ENCODE measurements around the gene IGF1R. TPM values are rescaled to one million over a fixed set of nuclear protein-coding genes. Genes with fewer than 3 reads are reported as not detected.

Gene IGF1R
- total RNA-seq, 1 experiment from 2014 or later = 16.3 TPM

DNA sequence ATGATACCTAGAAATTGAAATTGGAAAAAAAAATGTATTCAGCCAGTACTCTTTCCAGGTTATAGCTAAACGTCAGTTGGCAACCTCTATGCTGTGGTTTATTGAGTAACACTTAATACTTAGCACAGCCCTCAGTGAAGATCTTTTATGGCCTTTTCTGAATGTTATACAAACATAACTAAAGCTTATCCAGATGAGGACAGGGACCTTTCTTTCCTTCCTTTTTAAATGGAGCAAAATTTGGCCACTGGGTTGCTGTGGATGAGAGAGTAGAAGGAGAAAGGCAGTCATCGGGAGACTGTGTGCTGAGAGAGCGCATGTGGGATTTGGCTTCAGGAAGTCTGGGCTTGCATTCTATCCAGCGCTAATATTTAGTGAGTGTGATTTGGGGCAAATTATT lies 36.1 kb downstream of the IGF1R start:
- TF ChIP-seq SIN3A (IDR thresholded peaks at IDR 0.05; ENCODE audit: low read depth) = no peak
- no TSS peak for BruUV-seq (replicated peaks)
- CTCF ChIA-PET = no interaction called here

GRCh38 chr15:98684995-98685525 lies 36.7 kb downstream of the IGF1R start:
- H3K4me2 ChIP-seq (ENCODE audit: low read length) = no peak overlapping the region
- H4K20me1 ChIP-seq (ENCODE audit: insufficient read depth) = no peaks in the 10 kb centered on the region
- no peak overlapping the region for H2AFZ ChIP-seq (ENCODE audit: low read depth, low read length, poor library complexity, severe bottlenecking)
- no peak for ATAC-seq
- no peaks in the 10 kb centered on the region for H3K36me3 ChIP-seq (ENCODE audit: control insufficient read depth in 1 of 2, insufficient read depth in 2 of 2, low read length in 2 of 2)
- peaks cover 12 to 15% of the 10 kb centered on the region in 2 experiments for H3K4me1 ChIP-seq (ENCODE audit: control insufficient read depth in 1 of 2, insufficient read depth in 2 of 2, low read length in 2 of 2)
- intact Hi-C loops (cut with micrococcal nuclease) = no loop called here
- CTCF ChIA-PET = no interaction called here
- H3K27ac ChIP-seq (ENCODE audit: low read depth, low read length) = no peak overlapping the region
- H3K27me3 ChIP-seq (ENCODE audit: insufficient read depth, low read length) = no peaks in the 10 kb centered on the region
- POLR2A ChIA-PET = no interaction called here
- no peaks in the 10 kb centered on the region for H3K79me2 ChIP-seq (ENCODE audit: insufficient read depth, low read length)
- DNase-seq (ENCODE audit: low read depth, low spot score) = no peak
- H3K4me3 ChIP-seq (replicated peaks in 1 of 2; ENCODE audit: low read depth in 1 of 2, low read length in 2 of 2) = no peak overlapping the region
- RAD21 ChIA-PET (ENCODE audit: low non-redundant PET in 1 of 2, low total read pairs in 2 of 2, uncharacterized antibody in 2 of 2, unreplicated experiment in 2 of 2) = no interaction called here
- TF ChIP-seq, protein P1, sequence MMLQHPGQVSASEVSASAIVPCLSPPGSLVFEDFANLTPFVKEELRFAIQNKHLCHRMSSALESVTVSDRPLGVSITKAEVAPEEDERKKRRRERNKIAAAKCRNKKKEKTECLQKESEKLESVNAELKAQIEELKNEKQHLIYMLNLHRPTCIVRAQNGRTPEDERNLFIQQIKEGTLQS (IDR thresholded peaks at IDR 0.05) = no peak
- TF ChIP-seq POLR2AphosphoS5 (IDR thresholded peaks at IDR 0.05; ENCODE audit: low read depth, low read length) = no peak
- no peak for TF ChIP-seq RAD21 (IDR thresholded peaks at IDR 0.05; ENCODE audit: low read depth)
- no peak for TF ChIP-seq POLR2A (IDR thresholded peaks at IDR 0.05; ENCODE audit: borderline replicate concordance, extremely low read depth, insufficient read depth, insufficient read length)
- no peak for TF ChIP-seq YY1 (IDR thresholded peaks at IDR 0.05; ENCODE audit: extremely low read depth, insufficient replicate concordance, low read depth, low read length)
- no peak for TF ChIP-seq SRF (IDR thresholded peaks at IDR 0.05; ENCODE audit: low read depth)
- TF ChIP-seq FOSL1 (IDR thresholded peaks at IDR 0.05; ENCODE audit: low read depth) = no peak
- TF ChIP-seq SIN3A (IDR thresholded peaks at IDR 0.05; ENCODE audit: low read depth) = no peak
- no peak for TF ChIP-seq EZH2 (IDR thresholded peaks at IDR 0.05)
- no peak for TF ChIP-seq SP1 (IDR thresholded peaks at IDR 0.05; ENCODE audit: low read depth)
- TF ChIP-seq CBX3 (IDR thresholded peaks at IDR 0.05; ENCODE audit: low read depth) = no peak
- no peak for TF ChIP-seq CEBPB (IDR thresholded peaks at IDR 0.05; ENCODE audit: low read depth)
- H3K9me2 ChIP-seq (ENCODE audit: insufficient read depth) = no peaks in the 10 kb centered on the region
- H3K9ac ChIP-seq (ENCODE audit: low read length) = no peak overlapping the region
- H3K9me3 ChIP-seq (ENCODE audit: control insufficient read depth in 1 of 2, insufficient read depth in 1 of 2, low read depth in 1 of 2, low read length in 2 of 2) = no peaks in the 10 kb centered on the region
- no TSS peak for BruUV-seq (replicated peaks)

More for the DNA sequence above, 36.1 kb downstream of the IGF1R start:
- ChIA-PET RAD21 (ENCODE audit: low non-redundant PET in 1 of 2, low total read pairs in 2 of 2, uncharacterized antibody in 2 of 2, unreplicated experiment in 2 of 2) (no interaction called here), POLR2A (no interaction called here)
- Histone ChIP-seq H3K9me2 (ENCODE audit: insufficient read depth) (no peaks in the 10 kb centered on the region), H3K4me1 (ENCODE audit: control insufficient read depth in 1 of 2, insufficient read depth in 2 of 2, low read length in 2 of 2) (peaks cover 6 to 9% of the 10 kb centered on the region in 2 experiments), H3K27me3 (ENCODE audit: insufficient read depth, low read length) (no peaks in the 10 kb centered on the region), H2AFZ (ENCODE audit: low read depth, low read length, poor library complexity, severe bottlenecking) (no peak overlapping the region), H4K20me1 (ENCODE audit: insufficient read depth) (no peaks in the 10 kb centered on the region), H3K9me3 (ENCODE audit: control insufficient read depth in 1 of 2, insufficient read depth in 1 of 2, low read depth in 1 of 2, low read length in 2 of 2) (no peaks in the 10 kb centered on the region), H3K4me2 (ENCODE audit: low read length) (no peak overlapping the region), H3K36me3 (ENCODE audit: control insufficient read depth in 1 of 2, insufficient read depth in 2 of 2, low read length in 2 of 2) (no peaks in the 10 kb centered on the region), H3K79me2 (ENCODE audit: insufficient read depth, low read length) (no peaks in the 10 kb centered on the region), H3K27ac (ENCODE audit: low read depth, low read length) (no peak overlapping the region), H3K4me3 (replicated peaks in 1 of 2; ENCODE audit: low read depth in 1 of 2, low read length in 2 of 2) (no peak overlapping the region), H3K9ac (ENCODE audit: low read length) (no peak overlapping the region)
- no peak for ATAC-seq
- intact Hi-C loops (cut with micrococcal nuclease) = no loop called here
- no peak for DNase-seq (ENCODE audit: low read depth, low spot score)
